B cell (primary cell): ENCODE data around the gene NSUN7.

Experiments used
- EZH2 ChIP-seq: IDR thresholded peaks from 2 replicates; pipeline ENCODE4 v1.6.1; 2012; ENCODE audit warnings: borderline replicate concordance, low read depth, mild to moderate bottlenecking, moderate library complexity, low read length; ENCODE audit not compliant: insufficient read depth, poor library complexity, severe bottlenecking
- TF ChIP-seq, protein P1 (sequence below): fragments of 200-600 bp; IDR thresholded peaks from one replicate; pipeline ENCODE4 v1.8.0; 2022; ENCODE audit warnings: antibody characterized with exemption, mild to moderate bottlenecking

DNA sequence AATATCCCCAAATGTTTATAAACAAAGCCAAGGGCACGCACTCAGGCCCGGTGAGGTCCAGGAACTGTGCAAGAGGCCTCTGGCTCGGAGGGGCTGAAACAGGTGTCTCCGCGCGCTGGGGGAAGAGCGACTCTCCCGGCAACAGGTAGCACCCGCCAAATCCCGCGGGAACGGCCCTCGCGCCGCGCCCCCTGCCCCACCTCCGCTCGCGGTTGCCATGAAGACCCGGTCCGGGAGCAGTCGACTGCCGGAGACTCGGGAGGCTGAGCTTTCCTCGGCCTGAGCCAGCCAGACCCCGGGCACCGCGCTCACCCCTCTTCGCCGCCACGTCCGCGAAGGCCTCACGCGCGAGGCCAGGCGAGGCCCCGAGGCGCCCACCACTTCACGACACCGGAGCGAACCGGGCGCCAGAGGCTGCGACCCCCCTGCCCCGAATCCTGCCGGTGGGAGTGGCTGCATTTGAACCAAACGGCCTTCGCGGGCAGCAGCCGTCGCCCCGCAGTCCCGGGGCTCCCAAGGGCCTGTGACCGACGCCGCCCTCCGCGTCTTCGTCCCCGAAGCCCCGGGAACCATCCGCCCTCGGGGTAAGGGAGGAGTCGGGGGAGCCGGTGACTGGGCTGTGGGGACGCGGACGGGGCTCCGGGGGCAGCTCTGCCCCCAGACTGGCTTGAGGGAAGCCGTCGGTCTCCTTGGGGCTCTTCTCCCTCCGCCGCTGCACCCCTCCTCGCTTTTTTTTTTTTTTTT is at the start of gene NSUN7:
- TF ChIP-seq, protein P1, sequence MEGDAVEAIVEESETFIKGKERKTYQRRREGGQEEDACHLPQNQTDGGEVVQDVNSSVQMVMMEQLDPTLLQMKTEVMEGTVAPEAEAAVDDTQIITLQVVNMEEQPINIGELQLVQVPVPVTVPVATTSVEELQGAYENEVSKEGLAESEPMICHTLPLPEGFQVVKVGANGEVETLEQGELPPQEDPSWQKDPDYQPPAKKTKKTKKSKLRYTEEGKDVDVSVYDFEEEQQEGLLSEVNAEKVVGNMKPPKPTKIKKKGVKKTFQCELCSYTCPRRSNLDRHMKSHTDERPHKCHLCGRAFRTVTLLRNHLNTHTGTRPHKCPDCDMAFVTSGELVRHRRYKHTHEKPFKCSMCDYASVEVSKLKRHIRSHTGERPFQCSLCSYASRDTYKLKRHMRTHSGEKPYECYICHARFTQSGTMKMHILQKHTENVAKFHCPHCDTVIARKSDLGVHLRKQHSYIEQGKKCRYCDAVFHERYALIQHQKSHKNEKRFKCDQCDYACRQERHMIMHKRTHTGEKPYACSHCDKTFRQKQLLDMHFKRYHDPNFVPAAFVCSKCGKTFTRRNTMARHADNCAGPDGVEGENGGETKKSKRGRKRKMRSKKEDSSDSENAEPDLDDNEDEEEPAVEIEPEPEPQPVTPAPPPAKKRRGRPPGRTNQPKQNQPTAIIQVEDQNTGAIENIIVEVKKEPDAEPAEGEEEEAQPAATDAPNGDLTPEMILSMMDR, result no peak
- TF ChIP-seq EZH2, result no peak
